ENCODE measurements around the gene EPHB4.

DNA sequence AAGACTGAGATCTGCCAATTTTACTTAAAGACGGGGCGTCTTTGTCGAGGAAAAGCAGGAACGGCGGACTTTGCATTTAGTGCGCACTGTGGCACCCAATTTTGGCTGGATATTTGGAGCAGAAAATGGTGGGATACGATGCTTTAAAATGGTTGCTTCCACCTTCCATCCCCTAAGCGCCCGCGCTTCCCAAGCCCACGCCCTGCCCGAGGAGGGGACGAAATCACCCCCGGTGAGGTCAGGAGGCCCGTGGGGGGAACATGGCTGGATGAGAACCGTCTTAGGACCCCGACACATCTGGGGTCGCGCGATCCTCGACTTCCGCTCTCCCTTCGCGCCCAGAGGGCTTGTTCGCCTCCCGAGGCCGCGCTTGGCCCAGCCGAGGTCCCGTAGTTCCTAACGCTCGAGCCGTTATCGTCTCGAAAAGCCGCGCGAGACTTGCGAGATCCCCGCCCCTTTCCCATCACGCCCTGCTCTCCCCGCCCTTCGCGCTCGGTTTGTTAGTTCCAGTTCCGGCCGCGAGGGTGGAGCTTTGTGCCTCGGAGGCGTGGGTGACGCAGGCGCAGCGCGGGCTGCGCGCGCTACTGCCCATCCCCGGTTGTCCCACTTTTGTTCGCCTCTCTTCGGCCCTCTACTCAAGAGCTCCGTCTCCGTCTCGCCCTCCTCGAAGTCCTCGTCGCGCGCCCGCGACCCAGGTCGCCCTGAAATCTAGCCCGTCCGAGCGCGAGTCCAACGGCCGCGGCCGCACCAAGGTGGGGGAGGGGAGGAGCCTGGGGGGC is 47.4 kb upstream of the EPHB4 start, which contains the start of gene SRRT:
- peak in 3 of 4 donors; percentile 74 to 96 (median 90) for TF ChIP-seq POLR2A (IDR thresholded peaks at IDR 0.05)
- TF ChIP-seq, protein P1, sequence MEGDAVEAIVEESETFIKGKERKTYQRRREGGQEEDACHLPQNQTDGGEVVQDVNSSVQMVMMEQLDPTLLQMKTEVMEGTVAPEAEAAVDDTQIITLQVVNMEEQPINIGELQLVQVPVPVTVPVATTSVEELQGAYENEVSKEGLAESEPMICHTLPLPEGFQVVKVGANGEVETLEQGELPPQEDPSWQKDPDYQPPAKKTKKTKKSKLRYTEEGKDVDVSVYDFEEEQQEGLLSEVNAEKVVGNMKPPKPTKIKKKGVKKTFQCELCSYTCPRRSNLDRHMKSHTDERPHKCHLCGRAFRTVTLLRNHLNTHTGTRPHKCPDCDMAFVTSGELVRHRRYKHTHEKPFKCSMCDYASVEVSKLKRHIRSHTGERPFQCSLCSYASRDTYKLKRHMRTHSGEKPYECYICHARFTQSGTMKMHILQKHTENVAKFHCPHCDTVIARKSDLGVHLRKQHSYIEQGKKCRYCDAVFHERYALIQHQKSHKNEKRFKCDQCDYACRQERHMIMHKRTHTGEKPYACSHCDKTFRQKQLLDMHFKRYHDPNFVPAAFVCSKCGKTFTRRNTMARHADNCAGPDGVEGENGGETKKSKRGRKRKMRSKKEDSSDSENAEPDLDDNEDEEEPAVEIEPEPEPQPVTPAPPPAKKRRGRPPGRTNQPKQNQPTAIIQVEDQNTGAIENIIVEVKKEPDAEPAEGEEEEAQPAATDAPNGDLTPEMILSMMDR (IDR thresholded peaks at IDR 0.05): peak; percentile 42 to 87 (median 70)
